HepG2 (cell line): ENCODE results near the gene ZNF451. TPM values are rescaled to one million over a fixed set of nuclear protein-coding genes. Genes with fewer than 3 reads are reported as not detected.
A peak's percentile ranks its signal among the peaks of the same experiment; 100 is the strongest.

Experiments
- AHDC1 ChIP-seq: sonication (generic); formaldehyde crosslinking; IDR thresholded peaks from 2 replicates; pipeline ENCODE4 v1.5.1; 2020; ENCODE audit warnings: mild to moderate bottlenecking, missing genetic modification reagents, borderline replicate concordance
- ATAD3A ChIP-seq: sonication (generic); formaldehyde crosslinking; IDR thresholded peaks from 2 replicates; pipeline ENCODE4 v1.4.0; 2020; ENCODE audit warnings: missing genetic modification reagents
- CHCHD3 ChIP-seq: sonication (generic); formaldehyde crosslinking; IDR thresholded peaks from 2 replicates; pipeline ENCODE4 v1.8.0; 2022; ENCODE audit warnings: mild to moderate bottlenecking, missing genetic modification reagents, moderate library complexity
- CREM ChIP-seq, 2 experiments: sonication (generic) in 1 of 2; formaldehyde crosslinking in 1 of 2; IDR thresholded peaks; 2 replicates each; pipeline versions ENCODE4 v1.4.0 to v1.6.1; 2016 to 2020; ENCODE audit warnings: antibody characterized with exemption in 1 of 2, mild to moderate bottlenecking in 1 of 2, missing genetic modification reagents in 1 of 2
- GZF1 ChIP-seq: sonication (generic); formaldehyde crosslinking; IDR thresholded peaks from 2 replicates; pipeline ENCODE4 v1.5.1; 2020; ENCODE audit warnings: mild to moderate bottlenecking, missing genetic modification reagents
- HNF4A ChIP-seq: sonication (generic); formaldehyde crosslinking; IDR thresholded peaks from 2 replicates; pipeline ENCODE4 v1.4.0; 2020; ENCODE audit warnings: missing genetic modification reagents
- PHF5A ChIP-seq: IDR thresholded peaks from one replicate; pipeline ENCODE4 v1.6.1; 2018; ENCODE audit warnings: low read depth, missing genetic modification reagents; ENCODE audit not compliant: unreplicated experiment
- RNF2 ChIP-seq: fragments of 450-650 bp; conservative IDR thresholded peaks from 2 replicates; pipeline ENCODE4 v1.6.1; 2016; ENCODE audit warnings: low read depth
- SMAD9 ChIP-seq: sonication (generic); formaldehyde crosslinking; IDR thresholded peaks from 2 replicates; pipeline ENCODE4 v1.5.1; 2020; ENCODE audit warnings: mild to moderate bottlenecking, missing genetic modification reagents
- TBL1XR1 ChIP-seq: fragments of 150-350 bp; IDR thresholded peaks from 2 replicates; pipeline ENCODE4 v1.6.1; 2014; ENCODE audit warnings: borderline replicate concordance, low read length; ENCODE audit not compliant: partially characterized antibody
- ZKSCAN1 ChIP-seq: fragments of 150-350 bp; IDR thresholded peaks from 2 replicates; pipeline ENCODE4 v1.6.1; 2014; ENCODE audit warnings: low read length
- ZNF234 ChIP-seq: sonication (generic); formaldehyde crosslinking; conservative IDR thresholded peaks from 2 replicates; pipeline ENCODE4 v1.5.1; 2020; ENCODE audit warnings: mild to moderate bottlenecking, missing genetic modification reagents
- ZNF7 ChIP-seq: IDR thresholded peaks from 2 replicates; pipeline ENCODE4 v1.6.1; 2016; ENCODE audit warnings: missing biosample characterization, missing genetic modification reagents
- ZNF75D ChIP-seq: sonication (generic); formaldehyde crosslinking; IDR thresholded peaks from 2 replicates; pipeline ENCODE4 v1.8.1; 2023; ENCODE audit warnings: missing genetic modification reagents, mild to moderate bottlenecking, borderline replicate concordance
- ZSCAN9 ChIP-seq: IDR thresholded peaks from 2 replicates; pipeline ENCODE4 v1.6.1; 2016; ENCODE audit warnings: borderline replicate concordance
- polyA plus RNA-seq, 8 experiments: library from polyadenylated mRNA; depleted of rRNA in 3 of 8; stranded (reverse) in 7 of 8; unstranded in 1 of 8; fragments of >200 nt; fragmentation: Illumina TruSeq in 4 of 8; extraction: Trizol in 4 of 8; gene quantifications; 2 replicates each; pipeline versions ENCODE4 v1.2.1 to v1.2.3, GENCODE V29; 2011 to 2016; ENCODE audit warnings: low read depth in 4 of 8, missing spikeins in 1 of 8, mixed read lengths in 1 of 8; ENCODE audit not compliant: insufficient read depth in 1 of 8
- total RNA-seq, 5 experiments: library from RNA; depleted of rRNA; stranded (reverse); fragments of >200 nt; fragmentation: Illumina TruSeq; extraction: Trizol; gene quantifications; 2 replicates each; pipeline ENCODE4 v1.2.3, GENCODE V29; 2016; ENCODE audit warnings: low read depth in 1 of 5
- TF ChIP-seq, protein P1 (sequence below): fragments of 450-650 bp; IDR thresholded peaks from 2 replicates; pipeline ENCODE4 v1.6.1; 2017
- TF ChIP-seq, protein P2 (sequence below): IDR thresholded peaks from 2 replicates; pipeline ENCODE4 v1.6.1; 2016; ENCODE audit warnings: mild to moderate bottlenecking
- TF ChIP-seq, protein P3 (sequence below): sonication (generic); formaldehyde crosslinking; IDR thresholded peaks from 2 replicates; pipeline ENCODE4 v1.4.0; 2020; ENCODE audit warnings: missing genetic modification reagents, borderline replicate concordance
- TF ChIP-seq, protein P4 (sequence below): IDR thresholded peaks from 2 replicates; pipeline ENCODE4 v1.6.1; 2016; ENCODE audit warnings: low read depth

ZNF451 gene
- total and polyA plus RNA-seq, 2 of the 13 experiments (the other 11 are each of a cell fraction or from before 2014, with no cell fraction given) = 32.1 to 65.7 TPM

GRCh38 chr6:57106990-57107389, 17.0 kb downstream of the ZNF451 start (continued):
- TF ChIP-seq, protein P1, sequence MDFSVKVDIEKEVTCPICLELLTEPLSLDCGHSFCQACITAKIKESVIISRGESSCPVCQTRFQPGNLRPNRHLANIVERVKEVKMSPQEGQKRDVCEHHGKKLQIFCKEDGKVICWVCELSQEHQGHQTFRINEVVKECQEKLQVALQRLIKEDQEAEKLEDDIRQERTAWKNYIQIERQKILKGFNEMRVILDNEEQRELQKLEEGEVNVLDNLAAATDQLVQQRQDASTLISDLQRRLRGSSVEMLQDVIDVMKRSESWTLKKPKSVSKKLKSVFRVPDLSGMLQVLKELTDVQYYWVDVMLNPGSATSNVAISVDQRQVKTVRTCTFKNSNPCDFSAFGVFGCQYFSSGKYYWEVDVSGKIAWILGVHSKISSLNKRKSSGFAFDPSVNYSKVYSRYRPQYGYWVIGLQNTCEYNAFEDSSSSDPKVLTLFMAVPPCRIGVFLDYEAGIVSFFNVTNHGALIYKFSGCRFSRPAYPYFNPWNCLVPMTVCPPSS = no peak
- TF ChIP-seq ZNF7 (no peak), ZNF234 (CRISPR knock-in tag) (no peak), CHCHD3 (CRISPR knock-in tag) (no peak), AHDC1 (CRISPR knock-in tag) (peak; percentile 84; the same call in 1 of the 2 replicates), CREM (IDR thresholded peaks at IDR 0.05) (peak; percentile 79), CREM (CRISPR knock-in tag; IDR thresholded peaks at IDR 0.05) (no peak), ZSCAN9 (CRISPR knock-in tag) (peak; percentile 49; the same call in 1 of the 2 replicates), TBL1XR1 (no peak), ATAD3A (CRISPR knock-in tag) (no peak), ZKSCAN1 (no peak), PHF5A (CRISPR knock-in tag) (no peak), RNF2 (no peak), GZF1 (no peak), HNF4A (CRISPR knock-in tag) (peak; percentile 83), ZNF75D (CRISPR knock-in tag) (no peak), SMAD9 (CRISPR knock-in tag) (no peak)
- TF ChIP-seq, protein P2, sequence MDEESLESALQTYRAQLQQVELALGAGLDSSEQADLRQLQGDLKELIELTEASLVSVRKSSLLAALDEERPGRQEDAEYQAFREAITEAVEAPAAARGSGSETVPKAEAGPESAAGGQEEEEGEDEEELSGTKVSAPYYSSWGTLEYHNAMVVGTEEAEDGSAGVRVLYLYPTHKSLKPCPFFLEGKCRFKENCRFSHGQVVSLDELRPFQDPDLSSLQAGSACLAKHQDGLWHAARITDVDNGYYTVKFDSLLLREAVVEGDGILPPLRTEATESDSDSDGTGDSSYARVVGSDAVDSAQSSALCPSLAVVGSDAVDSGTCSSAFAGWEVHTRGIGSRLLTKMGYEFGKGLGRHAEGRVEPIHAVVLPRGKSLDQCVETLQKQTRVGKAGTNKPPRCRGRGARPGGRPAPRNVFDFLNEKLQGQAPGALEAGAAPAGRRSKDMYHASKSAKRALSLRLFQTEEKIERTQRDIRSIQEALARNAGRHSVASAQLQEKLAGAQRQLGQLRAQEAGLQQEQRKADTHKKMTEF = peak; percentile 34; the same call in 1 of the 2 replicates
- TF ChIP-seq, protein P3, sequence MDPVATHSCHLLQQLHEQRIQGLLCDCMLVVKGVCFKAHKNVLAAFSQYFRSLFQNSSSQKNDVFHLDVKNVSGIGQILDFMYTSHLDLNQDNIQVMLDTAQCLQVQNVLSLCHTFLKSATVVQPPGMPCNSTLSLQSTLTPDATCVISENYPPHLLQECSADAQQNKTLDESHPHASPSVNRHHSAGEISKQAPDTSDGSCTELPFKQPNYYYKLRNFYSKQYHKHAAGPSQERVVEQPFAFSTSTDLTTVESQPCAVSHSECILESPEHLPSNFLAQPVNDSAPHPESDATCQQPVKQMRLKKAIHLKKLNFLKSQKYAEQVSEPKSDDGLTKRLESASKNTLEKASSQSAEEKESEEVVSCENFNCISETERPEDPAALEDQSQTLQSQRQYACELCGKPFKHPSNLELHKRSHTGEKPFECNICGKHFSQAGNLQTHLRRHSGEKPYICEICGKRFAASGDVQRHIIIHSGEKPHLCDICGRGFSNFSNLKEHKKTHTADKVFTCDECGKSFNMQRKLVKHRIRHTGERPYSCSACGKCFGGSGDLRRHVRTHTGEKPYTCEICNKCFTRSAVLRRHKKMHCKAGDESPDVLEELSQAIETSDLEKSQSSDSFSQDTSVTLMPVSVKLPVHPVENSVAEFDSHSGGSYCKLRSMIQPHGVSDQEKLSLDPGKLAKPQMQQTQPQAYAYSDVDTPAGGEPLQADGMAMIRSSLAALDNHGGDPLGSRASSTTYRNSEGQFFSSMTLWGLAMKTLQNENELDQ = no peak
- TF ChIP-seq, protein P4, sequence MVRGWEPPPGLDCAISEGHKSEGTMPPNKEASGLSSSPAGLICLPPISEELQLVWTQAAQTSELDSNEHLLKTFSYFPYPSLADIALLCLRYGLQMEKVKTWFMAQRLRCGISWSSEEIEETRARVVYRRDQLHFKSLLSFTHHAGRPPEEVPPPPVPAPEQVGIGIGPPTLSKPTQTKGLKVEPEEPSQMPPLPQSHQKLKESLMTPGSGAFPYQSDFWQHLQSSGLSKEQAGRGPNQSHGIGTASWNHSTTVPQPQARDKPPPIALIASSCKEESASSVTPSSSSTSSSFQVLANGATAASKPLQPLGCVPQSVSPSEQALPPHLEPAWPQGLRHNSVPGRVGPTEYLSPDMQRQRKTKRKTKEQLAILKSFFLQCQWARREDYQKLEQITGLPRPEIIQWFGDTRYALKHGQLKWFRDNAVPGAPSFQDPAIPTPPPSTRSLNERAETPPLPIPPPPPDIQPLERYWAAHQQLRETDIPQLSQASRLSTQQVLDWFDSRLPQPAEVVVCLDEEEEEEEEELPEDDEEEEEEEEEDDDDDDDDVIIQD (CRISPR knock-in tag) = peak; percentile 92; the same call in 1 of the 2 replicates
